Trophoblast cell (in vitro differentiated cells and primary cell): ENCODE measurements around the gene LRRFIP2.

Experiments used
- DNase-seq, 2 donors: peaks; one replicate each; pipeline ENCODE4 v3.0.0-alpha.2; 2016
- H2AFZ ChIP-seq: 2 replicates; pipeline ENCODE4 v1.6.1; 2013; ENCODE audit warnings: low read length, moderate library complexity, mild to moderate bottlenecking; ENCODE audit not compliant: insufficient read depth, poor library complexity
- H2AK5ac ChIP-seq: 2 replicates; pipeline ENCODE4 v1.6.1; 2013; ENCODE audit warnings: mild to moderate bottlenecking, low read length
- H2BK120ac ChIP-seq: 2 replicates; pipeline ENCODE4 v1.6.1; 2013; ENCODE audit warnings: low read length, mild to moderate bottlenecking, moderate library complexity; ENCODE audit not compliant: insufficient read depth, poor library complexity
- H2BK12ac ChIP-seq: 2 replicates; pipeline ENCODE4 v1.6.1; 2013; ENCODE audit warnings: mild to moderate bottlenecking, low read length, moderate library complexity
- H2BK5ac ChIP-seq: 2 replicates; pipeline ENCODE4 v1.6.1; 2013; ENCODE audit warnings: low read length, low read depth, moderate library complexity, mild to moderate bottlenecking; ENCODE audit not compliant: poor library complexity
- H3K14ac ChIP-seq: 2 replicates; pipeline ENCODE4 v1.6.1; 2013; ENCODE audit warnings: mild to moderate bottlenecking, low read length
- H3K18ac ChIP-seq: 2 replicates; pipeline ENCODE4 v1.6.1; 2013; ENCODE audit warnings: mild to moderate bottlenecking, low read length
- H3K23ac ChIP-seq: 2 replicates; pipeline ENCODE4 v1.6.1; 2013; ENCODE audit warnings: low read length
- H3K27ac ChIP-seq: 2 replicates; pipeline ENCODE4 v1.5.1; 2013; ENCODE audit warnings: low read depth, mild to moderate bottlenecking, inconsistent platforms, low read length, moderate library complexity
- H3K27me3 ChIP-seq: 2 replicates; pipeline ENCODE4 v1.6.1; 2013; ENCODE audit warnings: inconsistent platforms, mild to moderate bottlenecking, low read length, moderate library complexity; ENCODE audit not compliant: insufficient read depth
- H3K36me3 ChIP-seq, 2 experiments: 1 replicate in 1 of 2; 2 replicates in 1 of 2; pipeline ENCODE4 v1.6.1; 2013; ENCODE audit warnings: low read length in 2 of 2, mild to moderate bottlenecking in 2 of 2, moderate library complexity in 1 of 2; ENCODE audit not compliant: insufficient read depth in 2 of 2, control insufficient read depth in 1 of 2
- H3K4ac ChIP-seq: 2 replicates; pipeline ENCODE4 v1.6.1; 2013; ENCODE audit warnings: low read depth, mild to moderate bottlenecking, low read length, moderate library complexity
- H3K4me1 ChIP-seq, 2 experiments: 1 replicate in 1 of 2; 2 replicates in 1 of 2; pipeline ENCODE4 v1.6.1; 2013; ENCODE audit warnings: low read length in 2 of 2, mild to moderate bottlenecking in 2 of 2, moderate library complexity in 1 of 2; ENCODE audit not compliant: insufficient read depth in 2 of 2, control insufficient read depth in 1 of 2
- H3K4me2 ChIP-seq: 2 replicates; pipeline ENCODE4 v1.6.1; 2013; ENCODE audit warnings: inconsistent platforms, mild to moderate bottlenecking, low read length, moderate library complexity
- H3K4me3 ChIP-seq: 2 replicates; pipeline ENCODE4 v1.5.1; 2013; ENCODE audit warnings: mild to moderate bottlenecking, low read depth, low read length, inconsistent platforms
- H3K79me1 ChIP-seq: one replicate; pipeline ENCODE4 v1.6.1; 2013; ENCODE audit warnings: low read length
- H3K79me2 ChIP-seq: 2 replicates; pipeline ENCODE4 v1.6.1; 2013; ENCODE audit warnings: low read length, mild to moderate bottlenecking; ENCODE audit not compliant: control insufficient read depth, insufficient read depth, poor library complexity
- H3K9ac ChIP-seq: 2 replicates; pipeline ENCODE4 v1.6.1; 2013; ENCODE audit warnings: mild to moderate bottlenecking, low read length
- H3K9me3 ChIP-seq: 2 replicates; pipeline ENCODE4 v1.6.1; 2013; ENCODE audit warnings: low read depth, mild to moderate bottlenecking, control low read depth, inconsistent platforms, low read length; ENCODE audit not compliant: insufficient read depth
- H4K12ac ChIP-seq: 2 replicates; pipeline ENCODE4 v1.6.1; 2013; ENCODE audit warnings: low read depth, mild to moderate bottlenecking, low read length, moderate library complexity
- H4K8ac ChIP-seq: 2 replicates; pipeline ENCODE4 v1.6.1; 2013; ENCODE audit warnings: low read depth, mild to moderate bottlenecking, low read length, moderate library complexity
- H4K91ac ChIP-seq: one replicate; pipeline ENCODE4 v1.6.1; 2013; ENCODE audit warnings: low read depth, mild to moderate bottlenecking, low read length, moderate library complexity
- WGBS: extraction: QIAGEN DNeasy Blood & Tissue Kit; methylation state at CpG from one replicate; pipeline ENCODE4 v1.1.7; 2013; ENCODE audit warnings: missing lambda C conversion rate; ENCODE audit not compliant: insufficient read length, insufficient coverage; ENCODE audit errors: extremely low coverage; 5-methylcytosine and 5-hydroxymethylcytosine counted together

The LRRFIP2 gene

DNA sequence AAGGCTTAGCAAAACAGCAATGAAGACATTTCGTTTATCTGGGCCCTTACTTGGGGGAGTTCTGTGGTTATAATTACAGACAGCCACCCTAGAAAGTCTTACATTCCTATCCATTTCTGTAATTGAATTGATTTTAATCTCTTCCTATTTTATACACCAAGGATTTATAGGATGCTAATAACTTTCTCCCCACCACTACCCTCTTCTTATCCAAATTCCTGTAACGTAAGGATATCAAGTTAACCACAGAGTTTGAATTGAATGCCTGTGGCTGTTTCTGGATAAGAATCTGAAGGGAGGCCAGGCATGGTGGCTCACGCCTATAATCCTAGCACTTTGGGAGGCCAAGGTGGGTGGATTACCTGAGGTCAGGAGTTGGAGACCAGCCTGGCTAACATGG, 102.5 kb downstream of the LRRFIP2 start:
- Histone ChIP-seq H3K14ac (no peak overlapping the region), H2BK120ac (no peak overlapping the region), H2AFZ (no peak overlapping the region), H3K18ac (no peak overlapping the region), H3K4me2 (no peak overlapping the region), H4K91ac (no peak overlapping the region), H3K4me1 (no peaks in the 10 kb centered on the region), H3K27me3 (no peaks in the 10 kb centered on the region), H3K9me3 (no peaks in the 10 kb centered on the region), H3K79me2 (no peaks in the 10 kb centered on the region), H3K27ac (no peak overlapping the region), H2AK5ac (no peak overlapping the region), H2BK5ac (no peak overlapping the region), H3K4ac (no peak overlapping the region), H3K79me1 (no peaks in the 10 kb centered on the region), H3K9ac (no peak overlapping the region), H2BK12ac (no peak overlapping the region), H4K8ac (no peak overlapping the region), H4K12ac (no peak overlapping the region), H3K23ac (no peak overlapping the region), H3K4me3 (no peak overlapping the region), H3K36me3 (peaks cover 2 to 6% of the 10 kb centered on the region in 2 experiments)
- no CpG with 5 or more reads among the region's 3 CpGs for WGBS
- DNase-seq: no peak

- Histone ChIP-seq H3K79me2 (no peaks in the 10 kb centered on the region), H2AK5ac (no peak overlapping the region), H4K12ac (no peak overlapping the region), H3K14ac (no peak overlapping the region), H3K27me3 (no peaks in the 10 kb centered on the region), H2BK12ac (no peak overlapping the region), H3K9ac (no peak overlapping the region), H3K79me1 (no peaks in the 10 kb centered on the region), H3K9me3 (no peaks in the 10 kb centered on the region), H3K4ac (no peak overlapping the region), H3K4me1 (no peaks in the 10 kb centered on the region), H3K4me3 (no peak overlapping the region), H3K36me3 (peaks cover 2 to 3% of the 10 kb centered on the region in 2 experiments), H3K23ac (no peak overlapping the region), H3K4me2 (no peak overlapping the region), H2AFZ (no peak overlapping the region), H2BK120ac (no peak overlapping the region), H3K27ac (no peak overlapping the region), H4K8ac (no peak overlapping the region), H2BK5ac (no peak overlapping the region), H4K91ac (no peak overlapping the region), H3K18ac (no peak overlapping the region)
- WGBS: no CpG with 5 or more reads among the region's 1 CpG
- DNase-seq: peak in 1 of 2 donors; percentile 5
Observed at GRCh38 chr3:37068031-37068430, 106.4 kb downstream of the LRRFIP2 start.

DNA sequence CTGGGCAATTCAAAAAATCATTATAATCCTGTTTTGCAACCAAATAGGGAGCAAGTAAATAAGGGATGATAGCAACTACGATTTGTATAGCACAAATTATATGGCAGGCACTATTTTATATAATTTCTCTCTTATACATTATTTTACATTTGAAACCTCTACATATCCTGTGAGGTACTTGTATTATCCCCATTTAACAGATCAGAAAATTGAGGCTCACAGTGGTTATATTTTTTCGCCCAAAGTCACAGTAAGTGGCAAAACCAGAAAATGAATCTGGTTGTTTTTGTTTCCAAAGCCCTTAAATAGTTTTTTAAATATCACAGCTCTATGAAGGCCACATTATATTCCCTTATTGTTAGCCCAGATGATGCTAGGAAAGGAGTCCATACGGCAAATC, 106.8 kb downstream of the LRRFIP2 start:
- no peak overlapping the region for H2BK12ac ChIP-seq
- H2BK5ac ChIP-seq: no peak overlapping the region
- H3K9ac ChIP-seq: no peak overlapping the region
- no peak for DNase-seq
- H3K79me1 ChIP-seq: no peaks in the 10 kb centered on the region
- no peaks in the 10 kb centered on the region for H3K27me3 ChIP-seq
- no peaks in the 10 kb centered on the region for H3K4me1 ChIP-seq
- H3K79me2 ChIP-seq: no peaks in the 10 kb centered on the region
- no peak overlapping the region for H2BK120ac ChIP-seq
- H3K4ac ChIP-seq: no peak overlapping the region
- no peak overlapping the region for H3K27ac ChIP-seq
- no peak overlapping the region for H3K4me3 ChIP-seq
- H4K8ac ChIP-seq: no peak overlapping the region
- no peak overlapping the region for H2AK5ac ChIP-seq
- H2AFZ ChIP-seq: no peak overlapping the region
- H4K12ac ChIP-seq: no peak overlapping the region
- H3K18ac ChIP-seq: no peak overlapping the region
- H3K4me2 ChIP-seq: no peak overlapping the region
- peaks cover 2 to 3% of the 10 kb centered on the region in 2 experiments for H3K36me3 ChIP-seq
- H3K14ac ChIP-seq: no peak overlapping the region
- H3K23ac ChIP-seq: no peak overlapping the region
- H4K91ac ChIP-seq: no peak overlapping the region
- no CpG with 5 or more reads among the region's 3 CpGs for WGBS
- H3K9me3 ChIP-seq: no peaks in the 10 kb centered on the region

- Histone ChIP-seq H2BK120ac (no peak overlapping the region), H3K27ac (no peak overlapping the region), H4K12ac (no peak overlapping the region), H3K14ac (no peak overlapping the region), H3K4me1 (no peaks in the 10 kb centered on the region), H3K23ac (no peak overlapping the region), H3K27me3 (no peaks in the 10 kb centered on the region), H2AK5ac (no peak overlapping the region), H3K9ac (no peak overlapping the region), H2AFZ (no peak overlapping the region), H2BK5ac (no peak overlapping the region), H3K79me2 (no peaks in the 10 kb centered on the region), H4K8ac (no peak overlapping the region), H4K91ac (no peak overlapping the region), H3K4me3 (no peak overlapping the region), H3K4ac (no peak overlapping the region), H3K18ac (no peak overlapping the region), H2BK12ac (no peak overlapping the region), H3K79me1 (no peaks in the 10 kb centered on the region), H3K4me2 (no peak overlapping the region), H3K36me3 (peaks cover 0 to 4% of the 10 kb centered on the region in 2 experiments), H3K9me3 (no peaks in the 10 kb centered on the region)
- no CpG with 5 or more reads among the region's 3 CpGs for WGBS
- no peak for DNase-seq
Observed at GRCh38 chr3:37064747-37065146, 109.6 kb downstream of the LRRFIP2 start.
